HepG2 (cell line): ENCODE measurements around the gene PRKAR1A. TPM values are rescaled to one million over a fixed set of nuclear protein-coding genes. Genes with fewer than 3 reads are reported as not detected.

Experiments
- ATAC-seq: fragments of 200-7000 bp; cut with Tn5 transposase; 3 replicates; pipeline ENCODE4 v1.9.1; 2020; ENCODE audit warnings: mild to moderate bottlenecking, moderate library complexity
- BruUV-seq: library from RNA; stranded (reverse); fragments of 400-500 nt; replicated peaks from 2 replicates; lab custom pipeline; 2021; lab: Mats Ljungman, UMichigan
- CTCF ChIA-PET: fragments of 300-600 bp; formaldehyde crosslinking; extraction: SDS; loops from one replicate; lab custom pipeline; 2021; ENCODE audit warnings: low total read pairs, inconsistent platforms, low intra/inter-chr PET ratio; lab: Yijun Ruan, JAX
- POLR2A ChIA-PET: fragments of 350-600 bp; sonication (Branson Sonifier 250); formaldehyde crosslinking; loops from one replicate; lab custom pipeline; 2020; ENCODE audit warnings: antibody characterized with exemption, inconsistent platforms; lab: Yijun Ruan, JAX
- DNase-seq: peaks from one replicate; pipeline ENCODE4 v3.0.0-alpha.2; 2015; ENCODE audit warnings: low spot score
- FAIRE-seq: peaks from 3 replicates; lab custom pipeline; 2011; peaks lifted over from hg19 to GRCh38; lab: Jason Lieb, UNC
- H2AFZ ChIP-seq: one replicate; pipeline ENCODE4 v1.6.1; 2011; ENCODE audit warnings: low read length, inconsistent platforms
- H3K27ac ChIP-seq: fragments of 300-600 bp; 3 replicates; pipeline ENCODE4 v1.8.0; 2011; ENCODE audit warnings: mixed run types, mild to moderate bottlenecking, mixed read lengths, low read length, inconsistent platforms; ENCODE audit not compliant: insufficient read depth; ENCODE audit errors: extremely low read length
- H3K27me3 ChIP-seq, 2 experiments: fragments of 200-600 bp in 1 of 2; 2 replicates in 1 of 2; 3 replicates in 1 of 2; pipeline versions ENCODE4 v1.6.0 to v1.8.0; 2011; ENCODE audit warnings: low read length in 2 of 2, mild to moderate bottlenecking in 2 of 2, moderate library complexity in 2 of 2, inconsistent platforms in 1 of 2; ENCODE audit not compliant: insufficient read depth in 2 of 2, control insufficient read depth in 1 of 2
- H3K36me3 ChIP-seq, 2 experiments: fragments of 200-600 bp in 1 of 2; replicated peaks in 1 of 2; 2 replicates in 1 of 2; 3 replicates in 1 of 2; pipeline versions ENCODE4 v1.5.1 to v1.8.0; 2011; ENCODE audit warnings: low read length in 2 of 2, inconsistent platforms in 1 of 2; ENCODE audit not compliant: insufficient read depth in 2 of 2, control insufficient read depth in 1 of 2
- H3K4me1 ChIP-seq: 2 replicates; pipeline ENCODE4 v1.5.1; 2012; ENCODE audit warnings: low read length, inconsistent platforms; ENCODE audit not compliant: insufficient read depth
- H3K4me2 ChIP-seq: 2 replicates; pipeline ENCODE4 v1.6.0; 2011; ENCODE audit warnings: low read depth, low read length, inconsistent platforms
- H3K4me3 ChIP-seq, 3 experiments: fragments of 200-600 bp in 1 of 3; sonication (generic), shearing (Covaris generic) in 1 of 3; replicated peaks in 1 of 3; 2 replicates each; pipeline ENCODE4 v1.5.1; 2011 to 2016; ENCODE audit warnings: low read length in 3 of 3, inconsistent platforms in 2 of 3, low read depth in 2 of 3, mild to moderate bottlenecking in 2 of 3, control low read depth in 1 of 3, mixed read lengths in 1 of 3; ENCODE audit not compliant: insufficient read depth in 1 of 3
- H3K79me2 ChIP-seq: one replicate; pipeline ENCODE4 v1.6.1; 2011; ENCODE audit warnings: low read length, inconsistent platforms; ENCODE audit not compliant: insufficient read depth
- H3K9ac ChIP-seq: 2 replicates; pipeline ENCODE4 v1.6.0; 2011; ENCODE audit warnings: mild to moderate bottlenecking, low read depth, low read length, inconsistent platforms; ENCODE audit not compliant: insufficient read depth
- H3K9me3 ChIP-seq: 2 replicates; pipeline ENCODE4 v1.5.1; 2012; ENCODE audit warnings: mild to moderate bottlenecking, low read length
- H4K20me1 ChIP-seq: 2 replicates; pipeline ENCODE4 v1.6.0; 2011; ENCODE audit warnings: inconsistent platforms, mild to moderate bottlenecking, low read length, moderate library complexity; ENCODE audit not compliant: insufficient read depth
- ARNTL ChIP-seq: sonication (generic); formaldehyde crosslinking; IDR thresholded peaks from 2 replicates; pipeline ENCODE4 v1.4.0; 2020; ENCODE audit warnings: mild to moderate bottlenecking, missing genetic modification reagents
- ATF1 ChIP-seq: IDR thresholded peaks from 2 replicates; pipeline ENCODE4 v1.6.1; 2016; ENCODE audit warnings: mild to moderate bottlenecking, control low read depth
- GPBP1L1 ChIP-seq: sonication (generic); formaldehyde crosslinking; IDR thresholded peaks from 2 replicates; pipeline ENCODE4 v1.5.0; 2020; ENCODE audit warnings: mild to moderate bottlenecking, missing genetic modification reagents
- JUNB ChIP-seq: sonication (generic); formaldehyde crosslinking; IDR thresholded peaks from 2 replicates; pipeline ENCODE4 v1.8.0; 2022; ENCODE audit warnings: missing genetic modification reagents, mild to moderate bottlenecking, borderline replicate concordance
- NCOA2 ChIP-seq: sonication (generic); formaldehyde crosslinking; IDR thresholded peaks from 2 replicates; pipeline ENCODE4 v1.8.0; 2022; ENCODE audit warnings: inconsistent platforms
- PAF1 ChIP-seq: IDR thresholded peaks from 2 replicates; pipeline ENCODE4 v1.6.1; 2016; ENCODE audit warnings: missing genetic modification reagents, missing compliant biosample characterization
- PHF20 ChIP-seq: sonication (generic); formaldehyde crosslinking; IDR thresholded peaks from 2 replicates; pipeline ENCODE4 v1.5.0; 2020; ENCODE audit warnings: mild to moderate bottlenecking, missing genetic modification reagents
- YY1 ChIP-seq: IDR thresholded peaks from 2 replicates; pipeline ENCODE4 v1.6.1; 2011; ENCODE audit warnings: low read length, low read depth, moderate library complexity, mild to moderate bottlenecking; ENCODE audit not compliant: insufficient read depth, insufficient replicate concordance
- ZBTB40 ChIP-seq, 2 experiments: fragments of 450-650 bp in 1 of 2; sonication (generic) in 1 of 2; formaldehyde crosslinking in 1 of 2; IDR thresholded peaks; 2 replicates each; pipeline versions ENCODE4 v1.6.1 to v1.8.0; 2016 to 2022; ENCODE audit warnings: antibody characterized with exemption in 1 of 2, mild to moderate bottlenecking in 1 of 2, missing genetic modification reagents in 1 of 2
- ZMYM4 ChIP-seq: sonication (generic); formaldehyde crosslinking; IDR thresholded peaks from 2 replicates; pipeline ENCODE4 v1.8.1; 2023; ENCODE audit warnings: mild to moderate bottlenecking, missing genetic modification reagents
- ZNF12 ChIP-seq: sonication (generic); formaldehyde crosslinking; IDR thresholded peaks from 2 replicates; pipeline ENCODE4 v1.5.0; 2020; ENCODE audit warnings: missing genetic modification reagents
- ZNF414 ChIP-seq: sonication (generic); formaldehyde crosslinking; IDR thresholded peaks from 2 replicates; pipeline ENCODE4 v1.5.0; 2020; ENCODE audit warnings: missing genetic modification reagents
- WGBS: methylation state at CpG from one replicate; pipeline ENCODE4 v1.1.6; 2017; ENCODE audit warnings: low lambda C conversion rate; 5-methylcytosine and 5-hydroxymethylcytosine counted together
- in situ Hi-C: cut with HindIII; loops from 2 replicates; pipeline ENCODE4 v1.10.0; 2017; ENCODE audit warnings: low pct_unique_long_range_greater_than_20kb; ENCODE audit not compliant: extremely low pct_ligation_motif_present
- intact Hi-C: fragments of 100-400 bp; cut with micrococcal nuclease; formaldehyde crosslinking; loops from one replicate; pipeline ENCODE4 v1.10.0; 2022; ENCODE audit not compliant: unreplicated experiment
- polyA plus RNA-seq, 8 experiments: library from polyadenylated mRNA; depleted of rRNA in 3 of 8; stranded (reverse) in 7 of 8; unstranded in 1 of 8; fragments of >200 nt; fragmentation: Illumina TruSeq in 4 of 8; extraction: Trizol in 4 of 8; gene quantifications; 2 replicates each; pipeline versions ENCODE4 v1.2.1 to v1.2.3, GENCODE V29; 2011 to 2016; ENCODE audit warnings: low read depth in 4 of 8, missing spikeins in 1 of 8, mixed read lengths in 1 of 8; ENCODE audit not compliant: insufficient read depth in 1 of 8
- total RNA-seq, 5 experiments: library from RNA; depleted of rRNA; stranded (reverse); fragments of >200 nt; fragmentation: Illumina TruSeq; extraction: Trizol; gene quantifications; 2 replicates each; pipeline ENCODE4 v1.2.3, GENCODE V29; 2016; ENCODE audit warnings: low read depth in 1 of 5

PRKAR1A gene
- total and polyA plus RNA-seq, 2 of the 13 experiments (the other 11 are each of a cell fraction or from before 2014, with no cell fraction given): 265 to 266 TPM

GRCh38 chr17:68560966-68561720 lies 48.9 kb downstream of the PRKAR1A start:
- CTCF ChIA-PET: no interaction called here
- Histone ChIP-seq H3K27ac (no peak overlapping the region), H4K20me1 (no peaks in the 10 kb centered on the region), H3K4me3 (no peak overlapping the region), H2AFZ (no peak overlapping the region), H3K36me3 (no peaks in the 10 kb centered on the region), H3K4me2 (no peak overlapping the region), H3K4me1 (no peaks in the 10 kb centered on the region), H3K27me3 (no peaks in the 10 kb centered on the region), H3K79me2 (no peaks in the 10 kb centered on the region), H3K9me3 (no peaks in the 10 kb centered on the region), H3K9ac (no peak overlapping the region)
- DNase-seq: no peak
- intact Hi-C loops: no loop called here
- POLR2A ChIA-PET: no interaction called here
- in situ Hi-C loops: no loop called here
- no peak for ATAC-seq
- FAIRE-seq: no peak
- no TSS peak for BruUV-seq
- 93% methylated on average over 3 of the region's 3 CpGs for WGBS
- TF ChIP-seq PAF1 (CRISPR knock-in tag) (no peak), ARNTL (CRISPR knock-in tag) (no peak), JUNB (CRISPR knock-in tag) (no peak), NCOA2 (CRISPR knock-in tag) (no peak), ZNF414 (CRISPR knock-in tag) (no peak), PHF20 (CRISPR knock-in tag) (no peak), GPBP1L1 (no peak), YY1 (no peak), ZMYM4 (no peak), ATF1 (CRISPR knock-in tag) (no peak), ZBTB40 (IDR thresholded peaks at IDR 0.05) (no peak), ZBTB40 (CRISPR knock-in tag; IDR thresholded peaks at IDR 0.05) (no peak), ZNF12 (no peak)
